ES-I3 (cell line): ENCODE measurements around the gene FZD4.
"Not testable (repeated sequence)": the region's sequence is repeated elsewhere in the genome, so short reads cannot be mapped to it uniquely, and the experiment has no call there.

Experiments
- H3K36me3 ChIP-seq: 2 replicates; pipeline ENCODE4 v1.6.1; 2013; ENCODE audit warnings: mild to moderate bottlenecking, low read length, control low read depth, moderate library complexity; ENCODE audit not compliant: insufficient read depth
- H3K4me1 ChIP-seq: 2 replicates; pipeline ENCODE4 v1.6.1; 2013; ENCODE audit warnings: mild to moderate bottlenecking, control low read depth, low read length; ENCODE audit not compliant: insufficient read depth
- H3K9ac ChIP-seq: 2 replicates; pipeline ENCODE4 v1.6.1; 2013; ENCODE audit warnings: low read depth, mild to moderate bottlenecking, low read length, moderate library complexity
- H3K9me3 ChIP-seq: 2 replicates; pipeline ENCODE4 v1.6.1; 2013; ENCODE audit warnings: mild to moderate bottlenecking, low read length, moderate library complexity; ENCODE audit not compliant: control insufficient read depth, insufficient read depth

Gene FZD4

GRCh38 chr11:86955361-86956120 lies at the start of gene FZD4:
FZD4 (minus strand) TSS chr11:86955395; CDS start chr11:86955085, 310 bp downstream.
- Histone ChIP-seq H3K4me1 (peaks cover 10% of the 10 kb centered on the region), H3K9me3 (no peaks in the 10 kb centered on the region)

GRCh38 chr11:87004281-87004680 lies 49.1 kb upstream of the FZD4 start:
- H3K4me1 ChIP-seq: peaks cover 11% of the 10 kb centered on the region; the same call in 1 of the 2 replicates
- not testable (repeated sequence) for H3K9ac ChIP-seq, H3K36me3 ChIP-seq, H3K9me3 ChIP-seq

More at GRCh38 chr11:86955361-86956120, at the start of gene FZD4:
- Histone ChIP-seq H3K36me3 (0 out of 2 replicates have a peak, but pooled peaks cover 3% of the 10 kb centered on the region), H3K9ac (peak within 1 kb of the TSS; percentile 68)

- Histone ChIP-seq H3K9me3 (no peaks in the 10 kb centered on the region), H3K36me3 (no peaks in the 10 kb centered on the region), H3K9ac (no peak overlapping the region), H3K4me1 (peaks cover 12% of the 10 kb centered on the region; the same call in 1 of the 2 replicates)
Observed at GRCh38 chr11:87002918-87003317, 47.7 kb upstream of the FZD4 start.

DNA sequence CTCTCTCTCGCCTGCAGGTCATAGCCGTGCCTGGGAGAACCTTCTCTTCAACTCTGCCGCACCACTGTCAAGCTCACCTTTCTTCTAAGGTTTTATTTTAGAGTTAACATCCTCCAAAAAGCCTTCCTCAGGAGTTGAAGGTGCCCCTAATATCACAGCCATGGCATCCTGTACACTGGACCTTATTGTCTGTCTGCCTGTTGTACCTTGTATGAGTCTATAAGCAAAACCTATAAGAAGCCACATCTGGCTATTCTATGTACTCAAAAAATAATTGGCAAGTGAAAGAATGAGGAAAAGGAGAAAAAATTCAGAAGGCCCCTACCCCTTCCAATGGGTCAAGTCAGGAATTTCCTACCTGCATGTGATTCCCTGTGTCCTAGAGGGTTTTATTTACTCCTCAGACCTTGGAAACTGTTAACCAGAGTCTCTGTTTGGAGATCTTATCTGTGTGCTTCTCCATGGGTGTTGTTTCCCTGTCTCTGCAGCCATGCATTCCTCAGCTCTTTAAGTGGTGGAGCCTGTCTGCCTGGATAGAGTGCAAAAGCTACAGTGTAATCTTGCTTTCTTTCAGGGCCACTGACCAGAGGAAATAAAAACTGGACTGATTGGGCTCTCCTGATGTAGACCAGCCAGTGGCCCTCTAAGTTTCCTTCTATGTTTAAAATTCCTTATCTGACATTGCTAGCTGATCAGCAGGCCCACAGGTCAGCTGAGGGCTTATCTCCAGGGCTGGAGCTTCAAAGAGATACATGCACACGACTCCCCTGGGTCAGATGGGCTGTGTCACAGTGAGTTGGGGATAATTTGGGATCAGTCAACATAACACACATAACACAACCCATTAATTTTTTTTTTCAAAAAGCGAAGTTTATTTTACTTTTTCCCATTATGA lies 44.9 kb upstream of the FZD4 start:
- no peak overlapping the region for H3K9ac ChIP-seq
- H3K4me1 ChIP-seq: peaks cover 12% of the 10 kb centered on the region; the same call in 1 of the 2 replicates
- H3K9me3 ChIP-seq: no peaks in the 10 kb centered on the region
- no peaks in the 10 kb centered on the region for H3K36me3 ChIP-seq

DNA sequence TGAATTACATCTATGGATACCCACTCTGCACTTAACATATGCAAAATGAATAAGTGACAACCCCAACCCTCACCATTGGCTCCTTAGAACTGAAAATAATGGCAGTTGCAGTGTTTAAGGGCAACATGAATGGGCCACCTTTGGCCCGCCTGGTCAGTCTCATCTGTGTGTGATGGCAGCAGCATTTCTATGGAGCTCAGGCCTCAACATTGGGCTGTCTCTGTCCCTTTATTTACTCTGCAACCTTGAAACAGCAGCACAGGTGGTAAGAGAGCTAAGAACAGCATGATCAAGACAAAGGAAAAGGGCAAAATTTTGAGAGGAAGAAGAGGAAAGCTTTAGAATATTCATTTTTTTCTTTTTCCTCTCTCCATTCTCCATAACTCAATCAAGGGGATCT lies 44.2 kb upstream of the FZD4 start:
- no peaks in the 10 kb centered on the region for H3K36me3 ChIP-seq
- H3K9ac ChIP-seq: no peak overlapping the region
- H3K9me3 ChIP-seq: no peaks in the 10 kb centered on the region
- peaks cover 12% of the 10 kb centered on the region; the same call in 1 of the 2 replicates for H3K4me1 ChIP-seq

DNA sequence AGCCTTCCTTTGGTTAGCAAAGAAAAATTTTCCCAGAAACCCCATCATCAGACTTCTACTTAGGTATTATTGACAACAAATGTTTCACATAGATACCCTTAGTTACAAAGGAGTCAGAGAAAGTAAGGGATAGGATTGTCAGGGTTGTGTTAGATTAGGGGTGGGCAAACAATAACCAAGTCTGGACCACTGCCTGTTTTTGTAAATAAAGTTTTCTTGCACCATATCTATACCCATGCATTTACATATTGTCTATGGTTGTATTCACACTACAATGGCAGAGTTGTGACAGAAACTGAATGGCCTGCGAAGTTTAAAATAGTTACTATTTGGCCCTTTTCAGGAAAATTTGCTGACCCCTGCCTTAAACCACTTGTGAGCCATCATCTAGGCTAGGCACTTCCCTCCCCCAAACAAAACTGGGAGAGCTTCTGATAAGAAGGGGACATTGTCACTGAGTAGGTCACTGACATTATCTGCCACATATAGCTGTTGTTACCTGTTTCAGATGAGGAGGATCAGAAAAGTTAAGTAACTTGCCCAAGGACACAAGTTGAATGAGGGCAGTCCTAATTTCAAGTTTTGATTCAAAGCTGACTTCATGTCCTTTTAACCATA lies 41.9 kb upstream of the FZD4 start:
- Histone ChIP-seq H3K9me3 (no peaks in the 10 kb centered on the region), H3K4me1 (peaks cover 19% of the 10 kb centered on the region), H3K9ac (no peak overlapping the region), H3K36me3 (no peaks in the 10 kb centered on the region)

- H3K9ac ChIP-seq: no peak overlapping the region
- peaks cover 28% of the 10 kb centered on the region for H3K4me1 ChIP-seq
- no peaks in the 10 kb centered on the region for H3K36me3 ChIP-seq
- H3K9me3 ChIP-seq: no peaks in the 10 kb centered on the region
Observed at GRCh38 chr11:86993031-86993430, 37.8 kb upstream of the FZD4 start.

- peaks cover 28% of the 10 kb centered on the region for H3K4me1 ChIP-seq
- not testable (repeated sequence) for H3K9me3 ChIP-seq, H3K36me3 ChIP-seq, H3K9ac ChIP-seq
Observed at GRCh38 chr11:86992340-86992739, 37.1 kb upstream of the FZD4 start.

DNA sequence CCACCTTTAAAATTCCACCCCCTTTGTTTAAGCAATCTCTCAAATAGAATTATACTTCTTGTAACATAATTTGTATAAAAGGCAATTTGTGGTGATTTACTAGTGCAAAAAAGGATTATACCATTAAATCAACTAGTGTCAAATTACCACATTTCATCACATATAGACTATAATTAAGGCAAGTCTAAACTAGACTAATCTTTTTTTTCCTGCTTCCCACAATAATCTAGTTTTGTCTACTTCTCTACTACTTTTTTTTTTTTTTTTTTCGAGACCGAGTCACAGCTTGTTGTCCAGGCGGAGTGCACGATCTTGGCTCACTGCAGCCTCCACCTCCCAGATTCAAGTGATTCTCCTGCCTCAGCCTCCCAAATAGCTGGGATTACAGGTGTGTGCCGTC lies 36.1 kb upstream of the FZD4 start:
- H3K36me3 ChIP-seq: no peaks in the 10 kb centered on the region
- H3K4me1 ChIP-seq: peaks cover 28% of the 10 kb centered on the region
- no peak overlapping the region for H3K9ac ChIP-seq
- H3K9me3 ChIP-seq: no peaks in the 10 kb centered on the region

DNA sequence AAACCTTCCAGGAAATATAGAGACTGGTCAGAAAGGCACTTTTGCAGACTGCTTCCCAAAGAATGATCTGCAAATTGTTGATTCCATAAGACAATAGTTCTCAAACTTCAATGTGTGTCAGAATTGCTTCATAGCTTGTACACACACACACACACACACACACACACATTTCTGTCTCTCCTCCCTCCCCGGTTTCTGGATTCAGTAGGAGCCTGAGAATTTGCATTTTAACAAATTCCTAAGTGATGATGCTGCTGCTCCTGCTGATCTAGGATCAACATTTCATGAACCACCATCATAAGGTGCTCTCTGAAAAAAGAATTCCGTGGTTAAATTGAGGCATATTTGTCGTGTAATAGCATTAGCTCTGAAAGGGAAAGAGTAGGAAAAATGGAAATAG lies 35.3 kb upstream of the FZD4 start:
- Histone ChIP-seq H3K9ac (no peak overlapping the region), H3K36me3 (no peaks in the 10 kb centered on the region), H3K4me1 (peaks cover 28% of the 10 kb centered on the region), H3K9me3 (no peaks in the 10 kb centered on the region)

DNA sequence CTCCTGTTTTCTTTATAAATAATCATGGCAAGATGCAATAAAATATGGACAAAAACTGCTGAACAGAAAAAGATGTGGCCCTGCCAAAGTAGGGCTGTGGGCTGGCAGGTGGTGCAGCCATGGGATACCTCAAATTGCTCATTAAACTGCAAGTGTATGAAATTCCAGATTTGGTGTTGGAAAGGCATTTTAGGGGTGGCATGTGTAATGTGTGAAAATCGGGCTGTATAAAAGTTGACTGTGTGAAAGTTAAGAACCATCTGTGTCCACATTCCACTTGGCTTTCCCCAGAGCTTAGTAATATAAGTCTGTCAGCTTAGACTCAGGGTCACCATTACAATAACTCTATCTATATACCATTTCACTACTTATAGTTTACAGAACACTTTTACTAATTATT lies 34.8 kb upstream of the FZD4 start:
- H3K9ac ChIP-seq: no peak overlapping the region
- no peaks in the 10 kb centered on the region for H3K36me3 ChIP-seq
- peaks cover 28% of the 10 kb centered on the region for H3K4me1 ChIP-seq
- H3K9me3 ChIP-seq: no peaks in the 10 kb centered on the region

- no peaks in the 10 kb centered on the region for H3K9me3 ChIP-seq
- H3K9ac ChIP-seq: no peak overlapping the region
- no peaks in the 10 kb centered on the region for H3K36me3 ChIP-seq
- peaks cover 27% of the 10 kb centered on the region for H3K4me1 ChIP-seq
Observed at GRCh38 chr11:86988351-86988881, 33.2 kb upstream of the FZD4 start.

GRCh38 chr11:86987679-86988078 lies 32.5 kb upstream of the FZD4 start:
- no peak overlapping the region for H3K9ac ChIP-seq
- H3K4me1 ChIP-seq: peaks cover 21% of the 10 kb centered on the region

GRCh38 chr11:86984701-86985100 lies 29.5 kb upstream of the FZD4 start:
- Histone ChIP-seq H3K9ac (no peak overlapping the region), H3K36me3 (no peaks in the 10 kb centered on the region), H3K4me1 (peaks cover 9% of the 10 kb centered on the region), H3K9me3 (no peaks in the 10 kb centered on the region)

More at GRCh38 chr11:86987679-86988078, 32.5 kb upstream of the FZD4 start:
- H3K36me3 ChIP-seq: no peaks in the 10 kb centered on the region
- H3K9me3 ChIP-seq: no peaks in the 10 kb centered on the region
